Neuronal stem cell (in vitro differentiated cells): Measurements from ENCODE around the gene PDCD2L.

Experiments
- DNase-seq: peaks from one replicate; pipeline ENCODE4 v3.0.0-alpha.2; 2013; ENCODE audit warnings: low spot score
- H2AFZ ChIP-seq: one replicate; pipeline ENCODE4 v1.6.1; 2013; ENCODE audit warnings: mild to moderate bottlenecking, low read length, inconsistent platforms
- H2AK5ac ChIP-seq: 2 replicates; pipeline ENCODE4 v1.6.1; 2013; ENCODE audit warnings: low read depth, mild to moderate bottlenecking, inconsistent platforms, low read length, moderate library complexity, mixed read lengths
- H2BK120ac ChIP-seq: 2 replicates; pipeline ENCODE4 v1.6.1; 2013; ENCODE audit warnings: low read depth, mild to moderate bottlenecking, inconsistent platforms, low read length, moderate library complexity, mixed read lengths
- H2BK12ac ChIP-seq: one replicate; pipeline ENCODE4 v1.6.1; 2013; ENCODE audit warnings: low read length, inconsistent platforms
- H2BK15ac ChIP-seq: 2 replicates; pipeline ENCODE4 v1.6.1; 2013; ENCODE audit warnings: mild to moderate bottlenecking, low read length, inconsistent platforms, mixed read lengths
- H2BK5ac ChIP-seq: one replicate; pipeline ENCODE4 v1.6.1; 2013; ENCODE audit warnings: inconsistent platforms, mild to moderate bottlenecking, low read length, moderate library complexity
- H3K14ac ChIP-seq: one replicate; pipeline ENCODE4 v1.6.1; 2013; ENCODE audit warnings: low read length, inconsistent platforms
- H3K18ac ChIP-seq: 2 replicates; pipeline ENCODE4 v1.6.1; 2013; ENCODE audit warnings: low read length, inconsistent platforms
- H3K23ac ChIP-seq: 2 replicates; pipeline ENCODE4 v1.6.1; 2013; ENCODE audit warnings: low read depth, mild to moderate bottlenecking, mixed read lengths, low read length, inconsistent platforms; ENCODE audit not compliant: poor library complexity
- H3K27ac ChIP-seq: replicated peaks from 3 replicates; pipeline ENCODE4 v1.5.1; 2013; ENCODE audit warnings: low read length, inconsistent platforms
- H3K27me3 ChIP-seq, 3 experiments: 2 replicates each; pipeline ENCODE4 v1.6.1; 2013; ENCODE audit warnings: low read length in 3 of 3, mild to moderate bottlenecking in 2 of 3, inconsistent platforms in 1 of 3, low read depth in 1 of 3, mixed read lengths in 1 of 3, moderate library complexity in 1 of 3; ENCODE audit not compliant: control insufficient read depth in 3 of 3, insufficient read depth in 3 of 3
- H3K36me3 ChIP-seq, 2 donors: replicated peaks in 1 of 2; 2 replicates each; pipeline ENCODE4 v1.6.1; 2013; ENCODE audit warnings: low read length in 2 of 2; ENCODE audit not compliant: control insufficient read depth in 2 of 2, insufficient read depth in 2 of 2
- H3K4ac ChIP-seq: 2 replicates; pipeline ENCODE4 v1.6.1; 2013; ENCODE audit warnings: inconsistent platforms, mild to moderate bottlenecking, low read length, moderate library complexity
- H3K4me1 ChIP-seq, 2 donors: 1 replicate in 1 of 2; 2 replicates in 1 of 2; pipeline ENCODE4 v1.6.1; 2013; ENCODE audit warnings: low read length in 2 of 2, low read depth in 1 of 2; ENCODE audit not compliant: control insufficient read depth in 2 of 2, insufficient read depth in 1 of 2
- H3K4me2 ChIP-seq: one replicate; pipeline ENCODE4 v1.6.1; 2013; ENCODE audit warnings: mild to moderate bottlenecking, low read length, inconsistent platforms; ENCODE audit not compliant: insufficient read depth, poor library complexity, severe bottlenecking
- H3K4me3 ChIP-seq, 2 donors: 2 replicates each; pipeline ENCODE4 v1.5.1; 2013; ENCODE audit warnings: low read length in 2 of 2, mild to moderate bottlenecking in 2 of 2, inconsistent platforms in 1 of 2, moderate library complexity in 1 of 2
- H3K79me1 ChIP-seq: one replicate; pipeline ENCODE4 v1.6.1; 2013; ENCODE audit warnings: low read depth, mild to moderate bottlenecking, inconsistent platforms, low read length, moderate library complexity
- H3K9ac ChIP-seq: one replicate; pipeline ENCODE4 v1.6.1; 2013; ENCODE audit warnings: mild to moderate bottlenecking, low read depth, low read length, inconsistent platforms; ENCODE audit not compliant: poor library complexity
- H3K9me3 ChIP-seq, 2 donors: replicated peaks in 1 of 2; 2 replicates each; pipeline versions ENCODE3 to v1.6.1; 2013; ENCODE audit warnings: low read length in 2 of 2, mild to moderate bottlenecking in 2 of 2, inconsistent platforms in 1 of 2, low read depth in 1 of 2, mixed read lengths in 1 of 2, moderate library complexity in 1 of 2; ENCODE audit not compliant: control insufficient read depth in 2 of 2, insufficient read depth in 1 of 2
- H4K8ac ChIP-seq: one replicate; pipeline ENCODE4 v1.6.1; 2013; ENCODE audit warnings: low read depth, mild to moderate bottlenecking, inconsistent platforms, low read length, moderate library complexity
- H4K91ac ChIP-seq: one replicate; pipeline ENCODE4 v1.6.1; 2013; ENCODE audit warnings: low read length, low read depth, mild to moderate bottlenecking, inconsistent platforms; ENCODE audit not compliant: poor library complexity
- WGBS, 2 donors: extraction: QIAGEN DNeasy Blood & Tissue Kit; methylation state at CpG; one replicate each; pipeline ENCODE4 v1.1.7; 2013; ENCODE audit warnings: missing lambda C conversion rate in 2 of 2, mixed read lengths in 1 of 2; ENCODE audit not compliant: insufficient read length in 2 of 2, insufficient replicate concordance in 1 of 2; ENCODE audit errors: extremely low coverage in 2 of 2; 5-methylcytosine and 5-hydroxymethylcytosine counted together

PDCD2L gene

GRCh38 chr19:34475026-34475974 lies 71.1 kb downstream of the PDCD2L start:
- peaks cover 3 to 4% of the 10 kb centered on the region in 2 donors for H3K9me3 ChIP-seq
- H3K27me3 ChIP-seq = no peaks in the 10 kb centered on the region
- H3K9ac ChIP-seq = no peak overlapping the region
- H2AFZ ChIP-seq = no peak overlapping the region
- no peak for DNase-seq
- WGBS, 2 donors = no CpG with 5 or more reads among the region's 9 CpGs
- H2BK120ac ChIP-seq = no peak overlapping the region
- H2BK15ac ChIP-seq = no peak overlapping the region
- no peak overlapping the region for H3K23ac ChIP-seq
- H2AK5ac ChIP-seq = no peak overlapping the region
- H2BK12ac ChIP-seq = no peak overlapping the region
- H3K14ac ChIP-seq = peak overlapping the region; percentile 15
- H3K36me3 ChIP-seq = peaks cover 16 to 44% of the 10 kb centered on the region in 2 donors
- H3K79me1 ChIP-seq = no peaks in the 10 kb centered on the region
- no peak overlapping the region for H4K91ac ChIP-seq
- H3K18ac ChIP-seq = no peak overlapping the region
- H2BK5ac ChIP-seq = no peak overlapping the region
- H3K4me3 ChIP-seq = no peak overlapping the region
- H3K27ac ChIP-seq = no peak overlapping the region
- no peak overlapping the region for H3K4ac ChIP-seq
- H4K8ac ChIP-seq = no peak overlapping the region
- H3K4me1 ChIP-seq = peaks cover 0 to 2% of the 10 kb centered on the region in 2 donors
- H3K4me2 ChIP-seq = no peak overlapping the region
